NCI-H1092 treated with DMSO at 0.1 percent for 48 hours (cell line): Measurements from ENCODE around the gene GPR3.
"Not testable (repeated sequence)": the region's sequence is repeated elsewhere in the genome, so short reads cannot be mapped to it uniquely, and the experiment has no call there.

Experiments
- DNase-seq: peaks from one replicate; lab custom pipeline; 2025; lab: John Stamatoyannopoulos, UW

GPR3 gene

DNA sequence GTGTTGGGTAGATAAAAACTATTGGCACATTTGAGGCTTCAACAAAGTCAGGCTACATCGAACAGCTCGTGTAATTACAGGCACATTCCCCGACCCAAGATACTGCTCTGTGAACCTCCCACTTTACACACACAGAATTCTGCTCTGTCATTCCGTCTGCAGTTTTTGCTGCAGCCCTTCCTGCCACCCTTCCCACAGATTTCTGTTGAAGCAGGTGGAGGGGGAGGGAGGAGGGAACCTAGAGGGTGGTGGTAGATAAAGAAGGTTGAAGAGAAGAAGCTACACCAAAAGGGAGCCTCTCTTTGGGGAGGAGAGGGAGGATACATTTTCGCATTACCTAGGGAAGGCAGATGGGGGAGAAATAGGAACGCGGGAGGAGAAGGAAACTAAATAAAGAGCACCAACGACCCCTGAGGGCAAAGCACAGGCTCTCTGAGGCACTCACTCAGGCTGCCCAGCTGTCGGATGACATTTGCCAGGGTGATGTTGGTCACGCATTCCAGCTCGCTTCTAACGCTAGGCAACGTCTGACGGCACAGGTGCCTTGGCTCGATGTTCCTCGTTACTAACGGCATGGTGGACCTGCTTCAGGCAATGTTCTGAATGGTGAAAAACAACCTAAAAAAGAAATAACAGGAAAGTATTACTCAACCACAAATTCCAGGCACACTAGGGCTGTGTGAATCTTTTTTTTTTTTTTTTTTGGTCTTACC lies 36.0 kb downstream of the GPR3 start:
- DNase-seq: peak; percentile 80

DNA sequence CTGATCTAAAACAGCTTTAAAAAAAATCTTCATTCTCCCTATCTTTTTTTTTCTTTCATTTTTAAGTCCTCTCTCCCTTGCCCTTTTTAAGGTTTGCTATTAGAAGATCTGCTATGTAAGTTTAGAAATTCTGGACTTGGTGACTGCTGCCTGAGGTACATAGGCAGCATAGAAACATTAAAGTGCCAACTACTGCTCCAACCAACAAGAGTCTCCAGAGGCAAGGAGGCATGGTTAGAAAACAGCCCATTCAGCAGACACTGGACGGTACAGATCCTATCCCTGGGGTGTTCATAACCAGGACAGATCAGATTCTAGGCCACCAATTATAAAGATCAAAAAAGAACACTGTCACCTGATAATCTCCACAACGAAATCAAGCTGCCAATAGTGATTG lies 36.6 kb downstream of the GPR3 start:
- DNase-seq: no peak

DNA sequence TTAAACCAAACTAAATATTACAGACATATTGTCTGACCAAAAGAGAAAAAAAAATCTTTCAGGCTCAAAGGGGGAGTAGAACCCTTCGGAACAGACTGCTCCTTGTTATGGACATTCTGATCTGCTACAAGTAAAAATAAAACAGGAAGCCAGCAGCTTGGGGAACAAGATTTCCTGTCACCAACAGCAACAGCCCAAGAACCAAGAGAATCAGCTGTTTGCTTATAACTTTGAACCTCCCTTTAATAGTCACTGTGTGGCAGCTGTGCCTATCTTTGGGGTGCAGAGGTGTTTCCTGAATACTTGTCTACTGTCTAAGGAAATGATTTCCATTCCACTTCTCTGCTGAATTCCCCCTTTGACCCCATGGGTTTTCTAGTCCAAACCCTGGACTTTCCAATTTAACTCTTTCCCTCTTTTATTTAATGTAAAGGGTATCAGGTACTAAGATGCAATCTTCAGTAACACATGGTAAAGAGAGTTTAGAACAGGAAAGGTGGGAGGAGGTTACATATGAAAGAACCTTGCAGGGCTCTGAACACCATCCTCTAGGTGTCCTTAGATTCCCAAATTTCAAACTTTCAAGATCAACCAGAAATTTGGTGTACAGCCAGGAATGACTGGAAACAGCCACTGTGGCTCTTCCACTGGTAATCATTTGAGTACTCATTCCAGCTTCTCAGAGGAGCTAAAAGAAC lies 38.6 kb downstream of the GPR3 start:
- no peak for DNase-seq

DNA sequence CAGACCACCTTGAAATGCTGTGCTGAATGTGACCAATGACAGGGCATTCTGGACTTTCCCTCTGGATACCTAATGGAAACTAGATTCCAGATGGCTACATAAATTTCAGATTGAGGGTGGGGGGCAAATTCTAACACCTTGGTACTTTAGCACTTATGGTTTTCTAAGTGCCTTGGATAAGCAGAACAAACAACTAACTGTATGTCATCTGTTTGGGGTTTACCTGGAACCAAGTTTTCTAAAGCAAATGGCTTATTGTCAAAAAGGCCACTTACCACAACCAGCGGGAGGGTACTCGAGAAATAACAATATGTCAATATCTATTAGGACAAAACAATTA lies 39.1 kb downstream of the GPR3 start:
- no peak for DNase-seq

DNA sequence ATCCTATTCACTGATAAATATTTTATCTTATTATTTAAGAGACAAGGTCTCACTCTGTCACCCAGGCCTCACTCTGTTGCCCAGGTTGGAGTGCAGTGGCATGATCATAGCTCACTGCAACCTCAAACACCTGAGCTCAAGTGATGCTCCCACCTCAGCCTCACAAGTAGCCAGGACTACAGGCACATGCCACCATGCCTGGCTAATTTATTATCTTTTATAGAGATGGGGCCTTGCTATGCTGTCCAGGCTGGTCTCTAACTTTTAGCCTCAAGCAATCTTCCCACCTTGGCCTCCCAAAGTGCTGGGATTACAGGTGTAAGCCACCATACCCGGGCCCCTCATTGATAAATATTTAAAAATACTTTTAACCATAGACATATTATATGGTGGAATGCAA lies 40.3 kb downstream of the GPR3 start:
- DNase-seq: not testable (repeated sequence)

- DNase-seq: no peak
Observed at GRCh38 chr1:27433706-27434105, 41.3 kb downstream of the GPR3 start.

GRCh38 chr1:27435566-27436203 lies 43.3 kb downstream of the GPR3 start:
- no peak for DNase-seq

DNA sequence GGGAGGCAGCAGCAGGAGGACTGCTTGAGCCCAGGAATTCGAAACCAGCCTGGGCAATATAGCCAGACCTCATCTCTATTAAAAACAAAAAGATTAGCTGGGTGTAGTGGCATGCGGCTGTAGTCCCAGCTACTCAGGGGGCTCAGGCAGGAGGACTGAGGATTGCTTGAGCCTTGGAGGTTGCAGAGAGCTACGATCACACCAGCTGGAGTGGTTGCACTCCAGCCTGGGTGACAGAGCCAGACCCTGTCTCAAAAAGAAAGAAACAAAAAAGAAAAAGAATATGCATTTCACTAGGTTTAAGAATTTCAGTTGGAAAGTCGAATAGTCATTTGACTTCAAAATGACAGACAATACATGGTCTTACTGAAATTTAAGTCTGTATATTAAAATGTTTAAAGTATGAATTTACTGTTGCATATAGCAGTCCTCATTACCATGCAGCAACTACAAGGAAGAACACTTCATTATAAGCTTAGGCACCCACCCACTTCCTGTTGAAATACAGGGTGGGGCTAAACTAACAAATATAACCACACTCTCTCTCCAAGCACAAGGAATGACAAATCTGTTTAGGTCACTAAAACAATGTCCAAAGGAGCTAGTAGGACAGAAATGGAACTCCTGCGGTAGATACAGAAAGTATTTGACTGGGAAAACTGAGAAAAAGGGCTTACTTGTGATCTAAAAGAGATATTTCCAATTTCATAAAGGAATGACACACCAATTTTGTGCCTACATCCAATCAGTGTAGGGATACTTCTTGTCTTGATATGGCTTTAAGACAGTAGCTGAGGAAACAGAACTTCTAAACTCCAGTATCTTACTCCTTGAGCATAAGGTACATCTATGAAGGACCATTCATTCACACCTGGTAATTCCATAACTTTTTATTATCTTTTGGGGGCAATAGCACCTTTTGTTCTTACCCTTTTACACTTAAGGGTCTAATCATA lies 44.1 kb downstream of the GPR3 start:
- DNase-seq: no peak

- no peak for DNase-seq
Observed at GRCh38 chr1:27438621-27439061, 46.2 kb downstream of the GPR3 start.

DNA sequence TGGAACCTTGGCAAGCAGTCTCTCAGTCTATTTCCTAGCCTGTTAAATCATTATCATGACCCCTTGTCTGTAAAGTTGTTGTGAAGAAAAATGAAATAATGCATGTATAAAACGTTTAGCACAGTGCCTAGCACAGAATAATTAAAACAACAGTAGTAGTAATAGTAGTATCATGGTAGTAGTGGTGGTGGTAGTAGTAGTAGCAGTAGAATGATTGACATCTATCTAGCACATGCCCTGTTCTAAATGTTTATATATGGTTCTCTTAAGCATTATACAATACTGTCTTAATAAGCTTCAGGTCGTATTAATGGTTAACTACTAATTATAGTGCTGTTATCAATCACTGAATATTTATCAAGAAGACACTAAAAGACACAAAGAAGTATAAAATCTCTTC lies 46.7 kb downstream of the GPR3 start:
- DNase-seq: no peak

DNA sequence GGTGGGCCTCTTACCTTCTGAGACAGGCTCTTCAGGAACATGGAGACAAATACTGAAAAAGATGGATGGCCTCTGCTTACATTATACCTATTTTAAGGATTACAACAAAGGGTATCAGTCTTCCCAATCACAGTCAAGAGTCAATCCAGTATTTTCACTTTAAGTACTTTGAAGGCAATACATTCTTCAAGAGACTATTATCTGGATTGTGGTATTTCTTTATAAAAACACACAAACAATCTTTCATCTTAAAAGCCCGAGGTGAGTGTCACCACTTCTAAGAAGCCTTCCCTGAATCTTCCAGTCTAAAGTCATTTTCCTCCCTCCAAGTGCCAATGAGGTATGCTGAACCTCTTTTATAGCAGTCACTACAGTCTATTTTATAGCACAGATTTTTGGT lies 52.2 kb downstream of the GPR3 start:
- DNase-seq: no peak
